GM21576 (cell line): ENCODE measurements around the gene ODAD4.
A peak's percentile ranks its signal among the peaks of the same experiment; 100 is the strongest.

Experiments
- ATAC-seq: cut with Tn5 transposase; IDR thresholded peaks from one replicate; pipeline ENCODE4 v1.9.1; 2021; ENCODE audit warnings: mild to moderate bottlenecking, moderate library complexity; ENCODE audit not compliant: unreplicated experiment

ODAD4 gene

GRCh38 chr17:41930009-41930832 is at the start of gene ODAD4:
ODAD4 (plus strand) TSS chr17:41930617; CDS start chr17:41930724, 107 bp downstream.
- ATAC-seq = peak; percentile 82

GRCh38 chr17:41882756-41883155 is 47.7 kb upstream of the ODAD4 start:
- no peak for ATAC-seq

- no peak for ATAC-seq
Observed at GRCh38 chr17:41885733-41886132, 44.7 kb upstream of the ODAD4 start.

- ATAC-seq = no peak
Observed at GRCh38 chr17:41888332-41888965, 42.0 kb upstream of the ODAD4 start.

GRCh38 chr17:41891135-41892020 is 39.0 kb upstream of the ODAD4 start:
- no peak for ATAC-seq

- ATAC-seq = no peak
Observed at GRCh38 chr17:41892021-41892376, 38.4 kb upstream of the ODAD4 start.

- no peak for ATAC-seq
Observed at GRCh38 chr17:41893384-41893783, 37.0 kb upstream of the ODAD4 start.

GRCh38 chr17:41894791-41895331 is 35.6 kb upstream of the ODAD4 start:
- ATAC-seq = no peak

GRCh38 chr17:41895617-41896016 is 34.8 kb upstream of the ODAD4 start:
- ATAC-seq = no peak

- no peak for ATAC-seq
Observed at GRCh38 chr17:41896726-41897125, 33.7 kb upstream of the ODAD4 start.

- no peak for ATAC-seq
Observed at GRCh38 chr17:41901646-41902045, 28.8 kb upstream of the ODAD4 start.

GRCh38 chr17:41904242-41904841 is 26.1 kb upstream of the ODAD4 start:
- ATAC-seq = no peak

GRCh38 chr17:41905172-41905571 is 25.2 kb upstream of the ODAD4 start:
- ATAC-seq = no peak

GRCh38 chr17:41906465-41907184 is 23.8 kb upstream of the ODAD4 start:
- ATAC-seq = no peak

- no peak for ATAC-seq
Observed at GRCh38 chr17:41907185-41907556, 23.2 kb upstream of the ODAD4 start.

- ATAC-seq = no peak
Observed at GRCh38 chr17:41907633-41908539, 22.5 kb upstream of the ODAD4 start.

- no peak for ATAC-seq
Observed at GRCh38 chr17:41909088-41909487, 21.3 kb upstream of the ODAD4 start.

- ATAC-seq = no peak
Observed at GRCh38 chr17:41910701-41911391, 19.6 kb upstream of the ODAD4 start.

GRCh38 chr17:41912925-41913324 is 17.5 kb upstream of the ODAD4 start:
- no peak for ATAC-seq
